Mucosa of descending colon (tissue), 3 donors: ENCODE data around the gene MAST4. TPM values are rescaled to one million over a fixed set of nuclear protein-coding genes. Genes with fewer than 3 reads are reported as not detected.
"Not testable (repeated sequence)": the region's sequence is repeated elsewhere in the genome, so short reads cannot be mapped to it uniquely, and the experiment has no call there.

Source experiments
- ATAC-seq: fragments of 200-7000 bp; cut with Tn5 transposase; one replicate; pipeline ENCODE4 v1.9.1; 2020; ENCODE audit warnings: mild to moderate bottlenecking, moderate library complexity
- DNase-seq, 3 donors: peaks; one replicate each; pipeline ENCODE4 v3.0.0-alpha.2; 2020
- H3K36me3 ChIP-seq: fragments of 200-600 bp; one replicate; pipeline ENCODE4 v1.8.0; 2021; ENCODE audit warnings: low read depth, mild to moderate bottlenecking
- H3K4me1 ChIP-seq: fragments of 200-600 bp; one replicate; pipeline ENCODE4 v1.8.0; 2021; ENCODE audit warnings: low read depth, mild to moderate bottlenecking
- H3K4me3 ChIP-seq: fragments of 200-600 bp; one replicate; pipeline ENCODE4 v1.8.0; 2021; ENCODE audit warnings: mild to moderate bottlenecking
- H3K9me3 ChIP-seq: fragments of 200-600 bp; one replicate; pipeline ENCODE4 v1.8.0; 2021; ENCODE audit warnings: mild to moderate bottlenecking
- intact Hi-C, 2 donors: fragments of 100-400 bp; cut with DNase I in 1 of 2; cut with micrococcal nuclease in 1 of 2; formaldehyde crosslinking; loops; one replicate each; pipeline versions ENCODE4 v1.11.0 to v1.11.1; 2022; cut with DNase I, micrococcal nuclease
- total RNA-seq, 3 donors: library from RNA; stranded (reverse); fragmentation: NEBNext Ultra II Directional in 2 of 3; extraction: Animal tissue kit (Norgen Biotek cat#: 25700) in 2 of 3; gene quantifications; one replicate each; pipeline versions ENCODE4 v1.2.1 to v1.2.4, GENCODE V29; 2021 to 2023
- TF ChIP-seq, protein P1 (sequence below): fragments of 200-600 bp; IDR thresholded peaks from one replicate; pipeline ENCODE4 v1.8.0; 2022; ENCODE audit warnings: antibody characterized with exemption, mild to moderate bottlenecking
- donor health status: DM: no; HTN: no; CAD: no; lungs with moderate emphysema.
- donor health status: DM: no; HTN: no; CAD: no.
- donor health status: DM: no; HTN: yes; CAD: no.

The MAST4 gene
- total RNA-seq, 3 donors from 2014 or later: 16.2 to 34.0 (median 22.5) TPM

DNA sequence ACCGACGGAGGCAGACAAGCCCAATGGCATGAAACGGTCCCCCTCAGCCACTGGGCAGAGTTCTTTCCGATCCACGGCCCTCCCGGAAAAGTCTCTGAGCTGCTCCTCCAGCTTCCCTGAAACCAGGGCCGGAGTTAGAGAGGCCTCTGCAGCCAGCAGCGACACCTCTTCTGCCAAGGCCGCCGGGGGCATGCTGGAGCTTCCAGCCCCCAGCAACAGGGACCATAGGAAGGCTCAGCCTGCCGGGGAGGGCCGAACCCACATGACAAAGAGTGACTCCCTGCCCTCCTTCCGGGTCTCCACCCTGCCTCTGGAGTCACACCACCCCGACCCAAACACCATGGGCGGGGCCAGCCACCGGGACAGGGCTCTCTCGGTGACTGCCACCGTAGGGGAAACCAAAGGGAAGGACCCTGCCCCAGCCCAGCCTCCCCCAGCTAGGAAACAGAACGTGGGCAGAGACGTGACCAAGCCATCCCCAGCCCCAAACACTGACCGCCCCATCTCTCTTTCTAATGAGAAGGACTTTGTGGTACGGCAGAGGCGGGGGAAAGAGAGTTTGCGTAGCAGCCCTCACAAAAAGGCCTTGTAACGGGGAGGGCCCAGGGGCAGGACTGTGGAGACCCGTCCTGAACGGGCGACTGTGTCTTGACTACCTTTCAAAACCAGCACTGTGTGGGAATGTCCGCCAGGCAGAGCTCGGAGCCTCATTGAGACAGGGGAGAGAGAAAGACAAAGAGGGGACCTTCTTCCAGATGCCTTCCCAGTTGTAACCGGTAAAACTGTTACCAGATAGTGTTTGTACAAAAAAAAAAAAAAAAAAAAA, 570.5 kb downstream of the MAST4 start:
- no peaks in the 10 kb centered on the region for H3K9me3 ChIP-seq
- intact Hi-C loops: loop anchor here in 1 of 2 donors (5.0 kb wide), 1 partner anchor 41 kb away; no protein-coding TSS in a partner anchor
- H3K4me3 ChIP-seq: no peak overlapping the region
- H3K4me1 ChIP-seq: no peaks in the 10 kb centered on the region
- DNase-seq (peak; percentile 71 to 87 (median 81)), ATAC-seq (peak; percentile 80)
- TF ChIP-seq, protein P1, sequence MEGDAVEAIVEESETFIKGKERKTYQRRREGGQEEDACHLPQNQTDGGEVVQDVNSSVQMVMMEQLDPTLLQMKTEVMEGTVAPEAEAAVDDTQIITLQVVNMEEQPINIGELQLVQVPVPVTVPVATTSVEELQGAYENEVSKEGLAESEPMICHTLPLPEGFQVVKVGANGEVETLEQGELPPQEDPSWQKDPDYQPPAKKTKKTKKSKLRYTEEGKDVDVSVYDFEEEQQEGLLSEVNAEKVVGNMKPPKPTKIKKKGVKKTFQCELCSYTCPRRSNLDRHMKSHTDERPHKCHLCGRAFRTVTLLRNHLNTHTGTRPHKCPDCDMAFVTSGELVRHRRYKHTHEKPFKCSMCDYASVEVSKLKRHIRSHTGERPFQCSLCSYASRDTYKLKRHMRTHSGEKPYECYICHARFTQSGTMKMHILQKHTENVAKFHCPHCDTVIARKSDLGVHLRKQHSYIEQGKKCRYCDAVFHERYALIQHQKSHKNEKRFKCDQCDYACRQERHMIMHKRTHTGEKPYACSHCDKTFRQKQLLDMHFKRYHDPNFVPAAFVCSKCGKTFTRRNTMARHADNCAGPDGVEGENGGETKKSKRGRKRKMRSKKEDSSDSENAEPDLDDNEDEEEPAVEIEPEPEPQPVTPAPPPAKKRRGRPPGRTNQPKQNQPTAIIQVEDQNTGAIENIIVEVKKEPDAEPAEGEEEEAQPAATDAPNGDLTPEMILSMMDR: no peak
- H3K36me3 ChIP-seq: no peaks in the 10 kb centered on the region

DNA sequence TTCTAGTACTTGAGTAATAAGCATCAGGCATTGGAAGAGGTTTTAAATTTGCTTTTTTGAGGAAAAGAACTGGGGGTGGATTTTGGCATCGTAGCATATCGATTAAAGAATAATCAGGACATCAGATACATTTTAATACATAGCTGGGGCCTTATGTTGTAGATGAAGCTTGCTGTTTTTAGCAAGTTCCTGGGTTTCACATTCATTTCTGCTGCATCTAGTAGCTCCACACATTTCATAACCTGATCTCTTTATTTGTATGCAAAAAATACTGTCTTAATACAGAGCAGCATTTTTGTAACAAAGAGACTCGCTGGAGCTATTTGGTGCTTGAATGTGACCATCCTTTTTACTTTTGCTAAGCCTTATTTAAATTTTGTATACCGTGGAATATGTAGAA, 571.9 kb downstream of the MAST4 start:
- intact Hi-C loops: loop anchor here in 1 of 2 donors (5.0 kb wide), 1 partner anchor 39 kb away; no protein-coding TSS in a partner anchor
- no peaks in the 10 kb centered on the region for H3K36me3 ChIP-seq
- TF ChIP-seq, protein P1: no peak
- H3K4me1 ChIP-seq: no peaks in the 10 kb centered on the region
- H3K9me3 ChIP-seq: no peaks in the 10 kb centered on the region
- no peak overlapping the region for H3K4me3 ChIP-seq
- DNase-seq: no peak
- ATAC-seq: no peak

DNA sequence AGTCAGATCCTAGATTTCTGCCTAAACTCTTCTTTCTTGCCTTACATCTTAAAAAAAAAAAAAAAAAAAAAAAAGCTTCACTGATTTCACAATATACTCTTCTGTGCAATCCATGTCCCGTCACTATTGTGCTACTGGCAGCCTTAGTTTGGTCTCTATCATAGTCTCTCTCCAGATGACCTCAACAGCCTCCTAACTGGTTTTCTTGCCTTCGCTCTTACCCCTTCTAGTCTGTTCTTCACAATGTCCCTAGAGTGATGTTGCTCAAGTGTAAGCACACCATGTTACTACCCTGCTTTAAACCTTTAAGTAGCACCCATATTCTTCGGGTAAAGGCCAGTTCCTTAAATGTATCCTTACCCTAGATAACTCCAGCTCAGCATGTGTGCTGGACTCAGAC, 574.6 kb downstream of the MAST4 start:
- ATAC-seq (no peak), DNase-seq (no peak)
- no peak overlapping the region for H3K4me3 ChIP-seq
- no peaks in the 10 kb centered on the region for H3K4me1 ChIP-seq
- H3K36me3 ChIP-seq: no peaks in the 10 kb centered on the region
- TF ChIP-seq, protein P1: no peak
- intact Hi-C loops: no loop called here
- H3K9me3 ChIP-seq: no peaks in the 10 kb centered on the region

DNA sequence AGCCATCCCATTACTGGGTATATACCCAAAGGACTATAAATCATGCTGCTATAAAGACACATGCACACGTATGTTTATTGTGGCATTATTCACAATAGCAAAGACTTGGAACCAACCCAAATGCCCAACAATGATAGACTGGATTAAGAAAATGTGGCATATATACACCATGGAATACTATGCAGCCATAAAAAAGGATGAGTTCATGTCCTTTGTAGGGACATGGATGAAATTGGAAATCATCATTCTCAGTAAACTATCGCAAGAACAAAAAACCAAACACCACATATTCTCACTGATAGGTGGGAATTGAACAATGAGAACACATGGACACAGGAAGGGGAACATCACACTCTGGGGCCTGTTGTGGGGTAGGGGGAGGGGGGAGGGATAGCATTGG, 577.2 kb downstream of the MAST4 start:
- H3K9me3 ChIP-seq, H3K4me1 ChIP-seq, DNase-seq, ATAC-seq, H3K36me3 ChIP-seq, H3K4me3 ChIP-seq, intact Hi-C loops: not testable (repeated sequence)

DNA sequence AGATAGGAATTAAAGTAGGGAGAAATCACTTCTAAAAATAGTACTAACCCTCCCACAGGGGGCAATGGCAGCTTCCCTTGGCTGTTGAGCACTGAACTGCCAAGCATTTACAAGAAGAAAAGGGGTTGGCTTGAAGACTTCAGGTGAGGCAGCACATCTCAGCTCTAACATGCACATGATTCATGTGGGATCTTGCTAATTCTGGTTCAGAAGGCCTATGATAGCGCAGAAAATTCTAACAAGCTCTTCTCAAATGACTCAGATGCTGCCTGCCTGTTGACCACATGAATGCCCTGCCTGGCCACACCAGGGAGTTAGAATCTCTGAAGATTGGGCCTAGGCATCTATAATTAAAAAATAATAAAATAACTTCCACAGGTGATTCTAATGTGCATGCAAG, 577.8 kb downstream of the MAST4 start:
- H3K36me3 ChIP-seq: no peaks in the 10 kb centered on the region
- intact Hi-C loops: no loop called here
- ATAC-seq (no peak), DNase-seq (no peak)
- no peak overlapping the region for H3K4me3 ChIP-seq
- TF ChIP-seq, protein P1: no peak
- H3K9me3 ChIP-seq: no peaks in the 10 kb centered on the region
- H3K4me1 ChIP-seq: no peaks in the 10 kb centered on the region

DNA sequence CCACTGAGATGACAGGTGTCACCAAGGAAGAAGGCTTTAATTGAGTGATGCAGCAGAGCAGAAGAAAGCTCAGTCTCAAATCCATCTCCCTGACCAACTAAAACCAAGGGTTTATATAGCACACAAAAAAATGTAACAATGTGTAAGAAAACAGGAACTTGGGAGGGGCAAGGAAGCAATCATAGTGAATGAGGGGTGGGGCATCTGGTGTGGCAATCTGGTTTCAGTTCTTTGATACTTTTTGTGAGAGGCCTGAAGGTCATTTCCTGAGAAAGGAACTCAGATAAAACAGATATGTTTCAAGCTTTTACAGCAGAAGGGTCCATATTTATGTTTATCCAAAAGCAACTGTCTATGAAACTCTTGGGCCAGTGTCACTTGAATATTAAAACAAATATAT, 580.7 kb downstream of the MAST4 start:
- no peaks in the 10 kb centered on the region for H3K9me3 ChIP-seq
- no peak for DNase-seq
- TF ChIP-seq, protein P1: no peak
- H3K36me3 ChIP-seq: no peaks in the 10 kb centered on the region
- ATAC-seq: no peak
- no peaks in the 10 kb centered on the region for H3K4me1 ChIP-seq
- H3K4me3 ChIP-seq: no peak overlapping the region
- intact Hi-C loops: no loop called here
